Tibial nerve (tissue), 3 donors: ENCODE measurements around the gene AOPEP.

ENCODE experiments used
- POLR2A ChIP-seq, 2 donors: fragments of 450-650 bp; IDR thresholded peaks; one replicate each; pipeline ENCODE4 v1.6.1; 2017; ENCODE audit warnings: antibody characterized with exemption in 2 of 2, mild to moderate bottlenecking in 2 of 2, moderate library complexity in 2 of 2
- TF ChIP-seq, protein P1 (sequence below), 5 experiments: fragments of 200-600 bp in 3 of 5; fragments of 450-650 bp in 2 of 5; sonication (generic) in 3 of 5; IDR thresholded peaks; one replicate each; pipeline ENCODE4 v1.5.1; 2016 to 2019; ENCODE audit warnings: antibody characterized with exemption in 5 of 5, mild to moderate bottlenecking in 3 of 5, moderate library complexity in 2 of 5

DNA sequence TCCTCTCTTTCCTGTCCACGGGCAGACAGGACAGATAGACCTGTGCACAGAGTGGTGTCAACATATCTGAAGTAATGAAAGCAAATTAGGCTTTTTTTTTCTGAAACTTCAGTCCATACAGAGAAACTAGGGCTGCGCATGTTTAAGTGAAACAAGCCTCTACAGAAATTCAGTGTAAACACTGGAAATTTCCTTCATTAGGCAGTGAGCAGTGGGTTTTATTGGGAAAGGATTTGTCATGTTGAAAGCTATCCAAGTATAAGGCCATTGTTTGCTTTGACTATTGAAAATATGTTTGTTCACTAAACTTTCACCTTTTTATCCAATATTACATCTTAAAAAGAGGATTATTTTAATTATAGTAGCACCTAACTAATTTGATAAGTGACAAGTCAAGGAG lies 161.2 kb downstream of the AOPEP start:
- TF ChIP-seq, protein P1, sequence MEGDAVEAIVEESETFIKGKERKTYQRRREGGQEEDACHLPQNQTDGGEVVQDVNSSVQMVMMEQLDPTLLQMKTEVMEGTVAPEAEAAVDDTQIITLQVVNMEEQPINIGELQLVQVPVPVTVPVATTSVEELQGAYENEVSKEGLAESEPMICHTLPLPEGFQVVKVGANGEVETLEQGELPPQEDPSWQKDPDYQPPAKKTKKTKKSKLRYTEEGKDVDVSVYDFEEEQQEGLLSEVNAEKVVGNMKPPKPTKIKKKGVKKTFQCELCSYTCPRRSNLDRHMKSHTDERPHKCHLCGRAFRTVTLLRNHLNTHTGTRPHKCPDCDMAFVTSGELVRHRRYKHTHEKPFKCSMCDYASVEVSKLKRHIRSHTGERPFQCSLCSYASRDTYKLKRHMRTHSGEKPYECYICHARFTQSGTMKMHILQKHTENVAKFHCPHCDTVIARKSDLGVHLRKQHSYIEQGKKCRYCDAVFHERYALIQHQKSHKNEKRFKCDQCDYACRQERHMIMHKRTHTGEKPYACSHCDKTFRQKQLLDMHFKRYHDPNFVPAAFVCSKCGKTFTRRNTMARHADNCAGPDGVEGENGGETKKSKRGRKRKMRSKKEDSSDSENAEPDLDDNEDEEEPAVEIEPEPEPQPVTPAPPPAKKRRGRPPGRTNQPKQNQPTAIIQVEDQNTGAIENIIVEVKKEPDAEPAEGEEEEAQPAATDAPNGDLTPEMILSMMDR (IDR thresholded peaks at IDR 0.05) = no peak
- no peak for TF ChIP-seq POLR2A (IDR thresholded peaks at IDR 0.05)
